ENCODE results near the gene ROBO2.

Gene ROBO2

DNA sequence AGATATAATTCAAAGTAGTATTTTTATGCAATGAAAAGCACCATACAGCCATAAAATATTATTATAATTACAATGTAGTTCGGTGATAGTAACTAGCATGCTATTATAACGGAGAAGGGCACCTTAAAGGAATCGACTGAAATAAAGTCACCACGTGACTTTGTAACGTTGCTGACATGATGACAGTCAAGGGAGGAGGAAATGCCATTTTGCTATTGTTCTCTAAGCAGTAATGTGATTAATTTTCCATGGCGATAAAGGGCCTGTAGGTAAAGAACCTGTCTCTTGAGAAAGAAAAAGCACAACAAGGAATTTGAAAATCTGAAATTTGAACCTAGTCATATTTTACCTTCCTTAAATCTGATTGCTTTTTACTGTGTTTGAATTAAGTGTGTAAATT, 526.2 kb downstream of the ROBO2 start:
- no peak for DNase-seq (ENCODE audit: low read depth, low spot score)

DNA sequence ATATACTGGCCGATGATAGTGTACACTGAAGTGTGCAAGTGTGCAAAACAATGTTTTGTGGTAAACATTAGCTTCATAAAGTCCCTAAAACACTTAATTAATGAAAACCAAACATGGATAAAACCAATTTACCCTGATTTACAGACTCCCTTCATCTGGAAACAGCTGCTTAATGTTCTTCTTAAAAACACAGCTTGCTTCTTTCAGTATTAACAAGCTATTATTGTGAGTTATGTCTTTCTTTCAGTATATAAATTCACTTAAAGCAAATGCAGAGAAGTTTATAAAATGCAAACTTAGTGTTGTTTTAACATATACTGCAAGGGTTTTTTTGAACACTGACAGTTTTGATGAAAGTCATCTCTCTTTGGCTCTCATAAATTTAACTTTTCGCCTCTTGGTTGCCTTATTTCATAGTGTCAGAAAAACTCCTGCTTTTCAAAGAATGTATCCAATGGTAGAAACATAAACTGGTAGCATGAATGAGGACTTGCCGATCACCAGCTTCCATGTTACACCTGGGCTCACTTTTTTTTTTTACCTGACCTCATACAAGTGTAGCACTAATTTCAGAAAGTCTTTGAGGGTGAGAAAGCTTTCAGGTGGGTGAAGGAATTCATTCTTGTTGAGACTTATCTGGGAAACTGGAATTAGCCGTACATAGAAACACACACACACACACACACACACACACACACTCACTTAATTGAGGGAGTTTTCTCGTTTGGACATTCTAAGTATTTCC, 532.2 kb downstream of the ROBO2 start:
- no peak for DNase-seq (ENCODE audit: low read depth, low spot score)

DNA sequence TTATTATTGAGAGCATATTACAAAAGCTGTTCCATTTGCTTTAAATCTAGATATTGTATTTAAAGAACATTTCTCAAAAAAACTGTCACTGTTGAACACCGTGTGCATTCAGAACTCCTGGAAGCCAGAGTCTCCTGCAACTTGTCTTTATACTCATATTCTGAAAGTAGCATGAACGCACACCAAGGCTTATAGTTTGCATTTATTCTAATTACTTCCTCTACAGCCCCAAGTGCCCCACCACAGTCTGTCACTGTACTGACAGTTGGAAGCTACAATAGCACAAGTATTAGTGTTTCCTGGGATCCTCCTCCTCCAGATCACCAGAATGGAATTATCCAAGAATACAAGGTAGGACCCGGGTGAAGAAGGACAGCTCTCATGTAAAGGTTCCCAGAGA, 537.4 kb downstream of the ROBO2 start:
- no peak for DNase-seq (ENCODE audit: low read depth, low spot score)

DNA sequence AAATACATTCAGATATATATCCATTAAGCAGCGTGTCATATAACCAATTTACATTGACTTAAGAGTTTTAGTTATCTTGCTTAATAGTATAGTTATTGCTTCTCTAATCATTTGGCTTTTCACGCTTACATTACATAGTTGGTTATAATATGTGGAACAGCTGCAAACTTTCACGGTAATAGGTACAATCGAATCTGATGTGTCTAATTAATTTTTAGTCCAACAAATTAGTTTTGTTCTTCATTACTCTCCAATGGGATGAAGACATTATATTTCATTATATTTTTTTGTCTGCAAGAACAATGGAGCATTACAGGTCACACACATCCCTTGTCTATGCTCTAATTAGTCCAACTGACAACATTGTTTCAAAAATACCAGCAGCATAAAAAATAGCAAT, 546.3 kb downstream of the ROBO2 start:
- DNase-seq (ENCODE audit: low read depth, low spot score), result no peak

DNA sequence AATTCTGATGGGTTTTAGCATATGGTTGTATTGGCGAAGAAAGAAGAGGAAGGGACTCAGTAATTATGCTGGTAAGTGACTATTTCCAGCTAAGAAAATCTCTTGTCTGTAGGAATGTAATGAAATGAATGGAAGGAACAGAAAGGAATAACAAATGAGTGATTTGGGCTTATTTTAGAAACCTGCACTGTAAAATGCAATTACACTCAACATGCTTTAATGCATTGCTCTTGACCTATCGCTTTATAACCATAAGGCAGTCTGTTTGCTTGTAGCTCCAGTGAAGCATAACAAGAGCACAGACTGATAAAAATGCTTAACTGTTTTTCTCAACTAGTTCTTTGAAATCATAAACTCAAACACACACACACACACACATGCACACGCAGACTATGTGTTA, 549.0 kb downstream of the ROBO2 start:
- no peak for DNase-seq (ENCODE audit: low read depth, low spot score)

DNA sequence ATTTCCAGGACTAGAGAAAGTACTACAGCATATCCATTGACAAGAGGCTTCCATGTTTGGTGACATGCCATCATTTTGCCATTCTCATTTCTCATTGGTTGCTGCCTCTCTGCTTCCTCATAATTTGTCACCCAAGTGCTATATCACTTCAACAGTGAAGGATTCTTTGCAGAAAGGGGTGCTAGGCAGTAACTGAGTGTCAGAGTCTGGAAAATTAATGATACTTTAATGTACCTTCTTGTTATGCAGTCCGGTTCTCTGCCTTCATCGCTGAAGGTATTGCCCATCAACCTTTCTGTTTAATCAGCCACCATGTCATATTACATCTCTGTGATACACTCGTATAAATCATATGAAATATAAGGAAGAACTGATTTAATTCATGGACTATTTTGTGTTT, 550.3 kb downstream of the ROBO2 start:
- no peak for DNase-seq (ENCODE audit: low read depth, low spot score)

DNA sequence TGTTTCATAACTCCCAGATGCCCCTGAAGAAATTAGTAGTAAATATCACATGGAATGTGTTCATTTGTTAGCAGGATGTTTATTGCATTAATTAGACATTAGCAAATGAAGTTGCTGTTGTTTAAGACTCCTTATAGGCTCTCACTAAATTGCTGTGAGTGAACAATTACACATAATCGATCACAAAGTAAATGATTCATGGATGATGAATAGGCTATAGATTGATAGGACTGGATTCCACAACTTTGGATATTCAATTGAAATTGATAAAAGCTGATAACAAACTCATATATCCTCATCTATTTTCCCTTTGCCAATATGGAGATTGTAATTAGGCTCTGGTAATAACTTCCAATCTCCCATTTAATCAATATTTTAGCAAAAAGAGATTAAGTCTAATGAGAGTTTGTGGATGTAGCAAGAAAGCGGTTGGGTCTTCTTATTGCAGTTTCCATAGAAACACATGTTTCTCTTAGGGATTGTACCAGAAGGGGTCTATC, 555.5 kb downstream of the ROBO2 start:
- no peak for DNase-seq (ENCODE audit: low read depth, low spot score)

DNA sequence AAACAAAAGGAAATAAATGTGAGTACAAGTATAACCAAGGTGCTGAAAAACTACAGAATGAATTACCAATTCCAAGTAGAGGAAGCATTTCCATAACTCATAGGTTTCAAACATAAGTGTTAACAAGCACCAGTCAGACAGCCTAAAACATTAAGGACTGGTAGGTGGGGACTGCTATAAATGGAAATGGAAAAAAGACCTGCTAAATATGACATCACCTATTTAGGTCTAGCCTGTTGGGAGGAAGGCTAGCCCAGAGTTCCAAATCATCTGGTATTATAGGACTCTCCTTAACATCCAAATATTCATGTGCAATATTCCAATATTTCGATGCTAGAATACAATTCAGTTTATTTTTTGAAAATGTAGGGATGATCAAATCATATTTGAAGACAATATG, 560.0 kb downstream of the ROBO2 start:
- DNase-seq (ENCODE audit: low read depth, low spot score), result no peak

DNA sequence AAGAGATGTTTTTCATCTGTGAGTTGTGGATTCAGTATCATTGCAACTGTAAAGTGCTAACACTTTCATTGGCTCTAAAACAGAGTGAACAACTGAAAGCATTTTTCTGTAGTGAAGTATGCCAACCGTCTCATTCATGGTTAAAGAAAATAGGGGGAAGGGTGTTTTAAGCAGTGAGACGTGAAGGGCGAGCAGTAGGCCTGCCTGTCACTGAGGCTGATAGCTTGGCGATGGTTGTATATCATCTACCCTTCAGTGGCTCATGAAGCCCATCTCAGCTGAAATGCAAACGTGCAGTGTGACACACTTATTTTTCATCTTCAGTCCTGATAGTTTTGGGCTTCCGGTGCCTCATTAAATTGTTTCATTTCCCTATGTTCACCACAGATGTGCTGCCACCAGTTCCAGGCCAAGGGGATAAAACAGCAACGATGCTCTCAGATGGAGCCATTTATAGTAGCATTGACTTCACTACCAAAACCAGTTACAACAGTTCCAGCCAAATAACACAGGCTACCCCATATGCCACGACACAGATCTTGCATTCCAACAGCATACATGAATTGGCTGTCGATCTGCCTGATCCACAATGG, 562.0 kb downstream of the ROBO2 start:
- DNase-seq (ENCODE audit: low read depth, low spot score), result no peak

DNA sequence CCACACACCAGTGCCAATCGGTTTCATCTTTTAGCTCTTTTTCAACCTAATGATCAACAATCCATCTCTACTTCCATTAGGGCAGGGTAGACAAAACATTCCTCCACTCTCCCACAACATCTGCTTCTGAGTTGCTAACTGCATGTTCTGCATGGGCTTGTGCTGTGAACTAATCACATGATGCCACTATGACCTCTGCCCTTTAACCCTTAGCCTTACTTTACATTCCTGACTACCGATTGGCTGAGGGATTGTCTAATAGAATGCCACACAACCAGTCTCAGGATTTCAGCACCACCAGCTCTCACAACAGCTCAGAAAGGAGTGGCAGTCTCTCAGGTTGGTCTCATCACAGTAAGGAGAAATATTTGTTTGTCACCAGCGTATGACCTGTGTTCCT, 562.8 kb downstream of the ROBO2 start:
- no peak for DNase-seq (ENCODE audit: low read depth, low spot score)

DNA sequence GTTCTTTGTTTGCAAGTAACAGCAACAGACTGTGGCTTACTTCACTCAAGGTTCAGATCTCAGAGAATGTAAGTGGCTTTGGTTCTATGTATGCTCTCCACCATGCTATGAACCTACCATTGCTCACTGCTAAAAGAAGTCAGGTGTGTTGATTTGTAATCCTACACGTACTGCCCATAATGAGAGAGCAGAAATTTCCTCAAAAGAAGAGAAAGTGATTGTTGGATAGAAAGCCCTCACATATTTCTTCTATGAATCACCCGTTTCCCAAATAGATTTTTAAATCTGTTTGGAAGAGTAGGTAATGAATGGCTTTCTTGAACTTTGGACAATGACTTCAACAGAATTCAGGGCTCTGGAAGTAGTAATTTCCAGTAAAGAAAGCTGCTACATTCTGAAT, 565.4 kb downstream of the ROBO2 start:
- DNase-seq (ENCODE audit: low read depth, low spot score), result no peak

DNA sequence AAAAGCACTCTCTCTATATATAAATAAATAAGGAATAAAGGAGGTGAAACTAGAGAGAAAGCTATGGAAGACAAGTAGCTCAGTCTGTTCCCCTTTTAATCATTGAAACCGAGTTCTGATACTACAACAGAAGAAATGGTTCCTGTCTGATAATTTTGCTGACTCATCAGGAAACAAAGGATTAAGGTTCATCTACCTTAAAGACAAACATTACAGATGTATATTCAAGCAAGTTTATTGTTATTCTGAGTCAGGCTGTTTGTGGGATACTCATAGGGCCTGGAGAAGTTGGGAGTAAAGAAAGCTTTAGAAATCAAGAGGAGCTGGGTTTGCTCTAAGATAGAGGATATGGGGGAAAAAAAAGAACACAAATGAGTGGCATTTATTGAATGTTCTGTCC, 566.0 kb downstream of the ROBO2 start:
- DNase-seq (ENCODE audit: low read depth, low spot score), result no peak

DNA sequence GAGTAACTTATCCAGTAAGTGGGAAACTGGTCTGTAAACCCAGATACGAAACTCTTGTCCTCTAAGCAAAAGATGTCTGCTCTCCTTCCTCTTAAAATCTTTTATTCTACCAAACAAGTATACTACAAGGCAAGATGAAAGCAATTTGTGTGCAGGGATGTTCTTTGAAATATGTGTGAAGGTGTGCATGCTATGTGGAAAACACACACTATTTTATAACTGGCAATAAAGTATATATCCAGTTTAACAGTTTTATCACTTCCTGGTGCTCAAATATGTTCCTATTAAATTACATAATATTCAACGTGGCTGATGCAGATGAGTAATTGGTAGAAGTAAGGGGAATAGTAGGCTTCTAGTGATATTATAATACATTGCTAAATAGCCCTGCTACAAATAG, 566.5 kb downstream of the ROBO2 start:
- no peak for DNase-seq (ENCODE audit: low read depth, low spot score)

DNA sequence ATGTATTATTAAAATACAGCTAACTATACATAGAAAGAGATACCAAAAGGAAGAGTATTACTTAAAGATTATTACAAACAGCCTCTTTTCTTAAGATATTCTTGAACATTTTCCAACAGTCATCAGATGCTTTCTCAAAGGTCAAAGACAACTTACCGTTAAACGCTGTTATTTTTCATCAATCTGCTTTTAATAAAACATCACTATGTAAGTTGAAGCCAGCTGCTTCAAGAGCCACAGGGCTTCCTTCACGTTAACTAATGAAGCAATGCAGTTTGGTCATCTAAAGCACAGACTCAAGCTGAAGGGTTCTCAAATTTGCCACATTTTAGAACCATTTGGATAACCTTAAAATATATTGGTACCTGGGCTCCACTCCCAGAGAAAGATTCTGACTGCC, 578.8 kb downstream of the ROBO2 start:
- no peak for DNase-seq (ENCODE audit: low read depth, low spot score)

DNA sequence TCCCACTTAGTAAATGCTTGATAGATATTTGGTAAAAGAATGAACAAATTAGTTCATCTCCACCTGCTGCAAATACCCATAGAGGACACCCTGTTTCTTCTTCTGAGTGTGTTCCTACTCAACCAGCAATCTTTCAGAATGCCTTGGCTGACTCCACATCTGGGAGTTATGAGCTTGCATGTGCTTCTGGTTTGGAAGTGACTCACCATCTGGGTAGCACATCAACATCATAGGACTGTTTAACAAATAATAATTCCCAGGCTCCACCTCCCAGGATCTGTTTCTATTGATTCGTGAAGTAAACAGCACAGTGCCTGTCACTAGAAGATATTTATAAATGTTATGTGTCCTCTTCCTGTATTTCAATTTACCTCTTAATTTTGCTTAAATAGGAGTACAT, 580.1 kb downstream of the ROBO2 start:
- no peak for DNase-seq (ENCODE audit: low read depth, low spot score)

DNA sequence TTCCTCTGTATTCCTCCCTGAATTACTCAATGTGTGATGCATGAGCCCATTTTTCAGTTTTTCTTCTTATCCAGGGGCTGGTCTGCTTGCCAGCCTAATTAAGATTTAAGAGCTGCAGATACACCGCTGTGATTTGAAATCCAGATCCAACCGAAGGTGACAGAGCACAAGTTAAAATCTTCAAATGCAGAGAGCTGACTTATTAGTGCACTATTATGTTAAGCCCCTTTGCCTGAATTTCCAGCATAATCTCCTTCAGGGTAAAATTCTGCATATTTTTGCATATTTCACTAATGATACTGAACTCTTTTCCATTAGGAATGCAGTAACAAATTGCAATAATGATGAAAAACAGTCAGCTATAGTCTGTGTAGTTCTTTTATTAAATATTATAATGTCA, 583.6 kb downstream of the ROBO2 start:
- DNase-seq (ENCODE audit: low read depth, low spot score), result no peak

DNA sequence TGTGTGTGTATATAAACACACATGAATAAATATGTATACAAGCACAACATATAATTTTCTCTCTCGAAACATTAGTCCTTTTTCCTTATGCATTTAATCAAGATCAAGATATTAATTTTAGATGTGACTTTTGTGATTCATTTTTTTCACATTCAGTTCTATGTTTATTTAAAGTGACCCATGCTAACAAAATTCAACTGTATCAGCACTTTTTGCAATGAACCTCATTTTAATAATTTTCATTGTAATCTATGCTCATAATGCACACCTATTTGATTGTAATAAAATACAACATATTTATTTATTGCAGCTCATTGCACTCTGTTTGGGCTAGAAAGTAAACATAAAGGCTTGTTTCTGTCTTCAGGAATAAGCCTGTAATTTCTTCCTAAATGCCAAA, 586.3 kb downstream of the ROBO2 start:
- DNase-seq (ENCODE audit: low read depth, low spot score), result no peak

DNA sequence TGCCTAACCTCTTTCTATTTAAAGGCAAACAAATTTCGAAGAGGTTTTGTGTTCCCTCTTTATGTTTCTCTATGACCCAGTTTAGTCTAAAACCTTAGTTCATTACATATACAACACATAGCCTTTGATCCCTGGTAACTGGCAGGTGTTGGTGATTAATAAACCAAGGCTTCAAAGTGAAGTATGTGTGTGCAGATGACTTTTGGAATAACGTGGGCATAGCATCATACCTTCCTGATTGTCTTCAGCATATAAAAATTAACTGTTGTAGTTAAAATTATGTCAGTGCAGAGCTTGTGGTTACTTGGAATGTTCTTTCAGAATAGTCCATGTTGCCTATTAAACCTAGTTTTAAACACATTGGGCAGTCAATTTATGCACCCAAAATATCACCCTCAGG, 608.3 kb downstream of the ROBO2 start:
- DNase-seq (ENCODE audit: low read depth, low spot score), result no peak

DNA sequence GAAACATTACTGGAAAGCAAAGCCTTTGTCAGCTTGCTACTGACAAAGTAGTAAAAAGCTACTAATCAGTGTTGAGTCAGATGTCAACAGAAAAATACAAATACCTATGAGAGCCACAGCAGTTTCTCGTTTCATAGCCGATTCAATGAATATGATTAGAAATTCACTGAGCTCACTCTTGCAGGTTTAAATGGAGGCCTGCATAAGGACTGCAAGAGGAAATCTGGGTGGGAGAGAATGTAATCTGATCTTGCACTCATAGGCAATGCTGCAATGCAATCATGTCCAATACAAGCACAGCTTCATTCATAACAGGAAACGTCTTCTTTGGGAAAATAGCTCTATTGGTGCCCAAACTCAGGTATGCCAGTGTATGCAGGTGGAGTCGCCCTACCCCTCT, 608.8 kb downstream of the ROBO2 start:
- DNase-seq (ENCODE audit: low read depth, low spot score), result no peak

DNA sequence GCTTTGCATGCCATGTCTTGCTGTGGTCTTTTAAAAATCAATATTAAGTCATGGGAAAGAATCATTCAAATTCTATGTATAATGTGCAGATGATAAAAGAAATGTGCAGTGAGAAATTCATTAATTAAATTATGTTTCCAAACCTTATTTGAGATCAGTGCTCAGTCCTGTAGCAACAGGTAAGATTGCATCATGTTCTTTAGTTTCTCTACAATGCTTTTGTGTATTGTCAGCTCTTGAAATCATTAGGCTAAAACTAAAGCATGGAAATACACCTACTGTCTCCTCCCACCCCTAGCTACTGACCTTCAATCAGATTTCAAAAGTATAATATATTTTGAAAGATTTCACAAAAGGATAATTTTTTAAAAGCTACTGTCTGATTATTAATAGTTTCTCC, 612.7 kb downstream of the ROBO2 start:
- no peak for DNase-seq (ENCODE audit: low read depth, low spot score)

DNA sequence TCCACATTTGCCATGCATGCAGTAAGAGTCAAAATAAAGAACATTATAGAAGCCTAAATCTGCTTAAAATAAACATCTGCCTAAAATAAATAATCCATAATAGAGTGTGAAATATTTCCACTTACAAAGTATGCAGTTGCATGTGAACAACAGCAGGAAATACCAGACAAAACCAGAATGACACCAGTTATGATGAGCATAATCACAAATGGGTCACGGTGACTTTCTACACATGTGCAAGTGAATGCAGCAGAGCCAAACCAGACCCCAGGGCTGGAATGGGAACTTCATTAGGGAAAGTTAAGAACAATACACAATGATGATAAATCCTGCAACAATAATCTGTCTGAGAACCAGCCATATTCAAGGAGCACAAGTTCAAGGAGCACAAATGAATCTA, 615.5 kb downstream of the ROBO2 start:
- no peak for DNase-seq (ENCODE audit: low read depth, low spot score)

DNA sequence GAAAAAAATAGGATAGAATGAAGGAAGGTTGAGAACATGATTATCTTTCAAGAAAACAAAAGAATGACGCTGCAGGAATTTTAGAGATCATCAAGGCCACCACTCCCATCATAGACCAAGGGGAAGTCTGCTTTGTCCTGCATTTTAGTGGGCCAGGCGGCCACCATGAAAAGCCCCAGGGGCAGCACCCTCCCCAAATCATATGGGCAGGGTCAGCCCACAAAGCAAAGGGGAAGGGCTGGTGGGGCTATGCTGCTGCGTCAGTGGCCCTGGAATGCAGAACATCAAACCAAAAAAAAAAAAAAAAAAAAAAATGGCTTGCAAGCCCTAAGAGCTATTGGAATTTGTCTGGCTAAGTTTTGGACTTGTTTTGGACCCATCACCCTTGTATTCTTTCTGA, 620.8 kb downstream of the ROBO2 start:
- no peak for DNase-seq (ENCODE audit: low read depth, low spot score)

DNA sequence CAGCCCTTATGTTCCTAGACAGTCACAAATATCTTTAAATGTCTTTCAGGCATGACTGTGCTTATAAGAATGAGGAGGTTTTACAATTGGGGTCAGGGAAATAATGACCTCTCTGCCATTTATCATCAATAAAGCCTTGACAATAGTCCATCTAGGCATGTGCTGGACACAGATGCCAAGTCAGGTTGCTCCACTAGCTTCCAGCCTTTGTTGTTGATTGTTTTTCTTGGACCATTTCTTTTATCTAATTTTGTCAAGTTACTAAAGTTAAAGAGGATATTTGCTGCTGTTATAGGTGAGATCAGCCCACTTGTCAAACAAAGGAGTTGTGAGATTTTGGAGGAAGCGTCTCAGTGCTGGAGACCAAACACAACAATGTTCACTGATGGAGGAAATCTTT, 628.0 kb downstream of the ROBO2 start:
- no peak for DNase-seq (ENCODE audit: low read depth, low spot score)

DNA sequence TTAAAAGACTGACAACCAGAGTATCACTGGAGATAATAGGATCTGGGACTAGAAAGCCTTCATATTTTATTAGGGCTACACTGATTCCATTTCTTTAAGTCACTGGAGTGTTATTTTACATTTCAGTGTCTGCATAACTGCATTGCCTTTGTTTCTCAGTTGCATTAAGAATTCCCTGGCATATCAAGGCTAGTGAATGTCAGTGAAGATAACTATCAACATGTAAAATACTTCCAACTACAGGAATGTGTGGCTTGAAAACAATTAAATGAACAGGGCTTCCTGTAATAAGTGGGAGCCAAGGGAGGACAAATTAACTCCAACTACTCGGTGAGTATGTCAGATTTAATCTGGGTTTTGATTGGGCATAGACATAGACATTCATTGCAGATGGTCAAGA, 628.5 kb downstream of the ROBO2 start:
- no peak for DNase-seq (ENCODE audit: low read depth, low spot score)
